ENCODE measurements around the gene IGSF21.

IGSF21 gene

DNA sequence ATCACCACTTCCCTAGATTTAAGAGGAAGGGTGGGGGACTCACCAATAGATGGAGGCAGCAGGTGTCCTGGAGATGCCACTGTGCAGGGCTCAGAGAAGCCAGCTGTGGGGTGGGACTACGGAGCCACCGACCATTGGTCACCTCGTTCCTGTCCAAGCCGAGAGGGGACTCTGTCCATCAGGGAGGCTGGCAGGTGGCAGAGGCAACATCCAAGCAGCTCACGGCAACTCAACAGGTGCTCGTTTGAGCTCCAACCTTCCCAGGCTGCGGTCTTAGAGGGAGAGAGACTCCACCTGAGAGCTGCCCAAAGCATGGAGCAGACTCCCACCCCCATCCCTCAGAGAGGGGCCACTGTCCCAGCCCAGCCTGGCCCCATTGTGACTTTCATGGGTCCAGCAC is 71.4 kb downstream of the IGSF21 start:
- H3K27me3 ChIP-seq (replicated peaks; ENCODE audit: control insufficient read depth, insufficient read depth, low read length), result no peaks in the 10 kb centered on the region; the same call in none of the 2 replicates
- H3K36me3 ChIP-seq (ENCODE audit: control insufficient read depth, insufficient read depth, low read length), result no peaks in the 10 kb centered on the region
- DNase-seq (ENCODE audit: extremely low read depth, insufficient read length), result no peak
- TF ChIP-seq, protein P1, sequence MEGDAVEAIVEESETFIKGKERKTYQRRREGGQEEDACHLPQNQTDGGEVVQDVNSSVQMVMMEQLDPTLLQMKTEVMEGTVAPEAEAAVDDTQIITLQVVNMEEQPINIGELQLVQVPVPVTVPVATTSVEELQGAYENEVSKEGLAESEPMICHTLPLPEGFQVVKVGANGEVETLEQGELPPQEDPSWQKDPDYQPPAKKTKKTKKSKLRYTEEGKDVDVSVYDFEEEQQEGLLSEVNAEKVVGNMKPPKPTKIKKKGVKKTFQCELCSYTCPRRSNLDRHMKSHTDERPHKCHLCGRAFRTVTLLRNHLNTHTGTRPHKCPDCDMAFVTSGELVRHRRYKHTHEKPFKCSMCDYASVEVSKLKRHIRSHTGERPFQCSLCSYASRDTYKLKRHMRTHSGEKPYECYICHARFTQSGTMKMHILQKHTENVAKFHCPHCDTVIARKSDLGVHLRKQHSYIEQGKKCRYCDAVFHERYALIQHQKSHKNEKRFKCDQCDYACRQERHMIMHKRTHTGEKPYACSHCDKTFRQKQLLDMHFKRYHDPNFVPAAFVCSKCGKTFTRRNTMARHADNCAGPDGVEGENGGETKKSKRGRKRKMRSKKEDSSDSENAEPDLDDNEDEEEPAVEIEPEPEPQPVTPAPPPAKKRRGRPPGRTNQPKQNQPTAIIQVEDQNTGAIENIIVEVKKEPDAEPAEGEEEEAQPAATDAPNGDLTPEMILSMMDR (IDR thresholded peaks at IDR 0.05; ENCODE audit: insufficient read depth, low read length, poor library complexity, severe bottlenecking), result no peak
- no peak overlapping the region for H3K4me3 ChIP-seq (replicated peaks; ENCODE audit: low read depth, low read length)

GRCh38 chr1:18182398-18183160 is 75.0 kb downstream of the IGSF21 start:
- H3K36me3 ChIP-seq (ENCODE audit: control insufficient read depth, insufficient read depth, low read length), result no peaks in the 10 kb centered on the region
- no peak overlapping the region for H3K4me3 ChIP-seq (replicated peaks; ENCODE audit: low read depth, low read length)
- H3K27me3 ChIP-seq (replicated peaks; ENCODE audit: control insufficient read depth, insufficient read depth, low read length), result peaks cover 1% of the 10 kb centered on the region
- DNase-seq (ENCODE audit: extremely low read depth, insufficient read length), result no peak
- TF ChIP-seq, protein P1 (IDR thresholded peaks at IDR 0.05; ENCODE audit: insufficient read depth, low read length, poor library complexity, severe bottlenecking), result no peak

DNA sequence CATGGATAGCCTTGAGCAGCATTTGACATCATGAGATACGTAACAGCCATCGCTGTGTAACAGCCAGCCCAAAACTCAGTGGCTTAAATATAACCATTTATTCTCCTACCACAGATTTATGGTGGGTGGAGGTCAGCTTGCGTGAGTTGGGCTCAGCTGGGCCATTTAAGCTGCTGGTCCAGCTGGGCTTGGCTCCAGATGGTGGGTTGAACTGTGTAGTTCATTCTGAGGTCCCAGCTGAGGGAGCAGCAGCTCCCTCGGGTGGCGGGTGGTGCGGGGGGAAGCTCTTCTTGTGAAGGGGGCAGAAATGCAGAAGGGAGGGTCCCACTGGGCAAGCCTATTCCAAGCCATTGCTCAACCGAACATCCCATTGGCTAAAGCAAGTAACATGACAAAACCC is 75.9 kb downstream of the IGSF21 start:
- no peak for DNase-seq (ENCODE audit: extremely low read depth, insufficient read length)
- Histone ChIP-seq H3K27me3 (replicated peaks; ENCODE audit: control insufficient read depth, insufficient read depth, low read length) (peaks cover 1% of the 10 kb centered on the region), H3K4me3 (replicated peaks; ENCODE audit: low read depth, low read length) (no peak overlapping the region), H3K36me3 (ENCODE audit: control insufficient read depth, insufficient read depth, low read length) (no peaks in the 10 kb centered on the region)
- TF ChIP-seq, protein P1 (IDR thresholded peaks at IDR 0.05; ENCODE audit: insufficient read depth, low read length, poor library complexity, severe bottlenecking), result no peak

DNA sequence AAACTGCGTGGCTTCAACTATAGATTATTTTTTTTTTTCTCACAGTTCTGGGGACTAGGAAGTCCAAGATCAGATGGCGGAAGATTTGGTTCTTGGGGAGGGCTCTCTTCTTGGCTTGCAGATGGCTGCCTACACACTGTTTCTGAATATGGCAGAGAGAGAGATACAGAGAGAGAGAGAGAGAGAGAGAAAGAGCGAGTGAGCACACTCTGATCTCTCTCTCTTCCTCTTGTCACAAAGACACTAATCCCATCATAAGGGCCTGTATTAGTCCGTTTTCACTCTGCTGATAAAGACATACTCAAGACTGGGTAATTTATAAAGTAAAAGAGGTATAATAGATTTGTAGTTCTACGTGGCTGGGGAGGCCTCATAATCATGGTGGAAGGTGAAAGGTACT is 79.5 kb downstream of the IGSF21 start:
- no peak for DNase-seq (ENCODE audit: extremely low read depth, insufficient read length)
- peaks cover 1% of the 10 kb centered on the region for H3K27me3 ChIP-seq (replicated peaks; ENCODE audit: control insufficient read depth, insufficient read depth, low read length)
- no peak overlapping the region for H3K4me3 ChIP-seq (replicated peaks; ENCODE audit: low read depth, low read length)
- H3K36me3 ChIP-seq (ENCODE audit: control insufficient read depth, insufficient read depth, low read length), result no peaks in the 10 kb centered on the region
- TF ChIP-seq, protein P1 (IDR thresholded peaks at IDR 0.05; ENCODE audit: insufficient read depth, low read length, poor library complexity, severe bottlenecking), result no peak

DNA sequence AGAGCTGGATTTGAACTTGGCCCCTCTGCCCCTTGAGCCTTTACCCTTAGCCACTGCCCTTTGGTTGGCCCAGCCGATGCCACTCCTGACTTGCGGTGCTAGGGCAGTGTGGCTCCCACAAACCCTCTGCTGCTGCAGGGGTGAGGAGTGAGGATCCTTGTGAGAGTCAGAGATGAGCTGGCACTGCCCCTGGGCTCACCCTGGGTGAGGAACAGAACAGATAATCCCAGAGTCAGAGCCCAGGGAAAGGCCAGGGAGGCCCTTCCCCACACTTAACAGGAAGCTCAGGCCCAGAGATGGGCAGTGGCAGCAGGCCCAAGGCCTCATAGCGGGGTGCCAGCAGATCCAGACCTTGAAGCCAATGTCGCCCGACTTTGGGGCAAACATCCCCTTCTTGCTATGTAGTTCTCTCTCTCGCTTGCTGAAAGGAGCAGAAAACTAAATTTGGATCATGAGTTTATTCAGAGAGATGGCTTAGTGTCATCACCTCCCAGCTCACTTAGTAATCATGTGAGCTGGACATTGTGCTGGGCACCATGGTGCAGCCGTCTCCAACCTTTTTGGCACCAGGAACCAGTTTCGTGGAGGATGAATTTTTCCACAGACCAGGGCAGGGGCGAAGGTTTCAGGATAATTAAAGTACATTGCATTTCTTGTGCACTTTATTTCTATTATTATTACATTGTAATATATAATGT is 81.4 kb downstream of the IGSF21 start:
- Histone ChIP-seq H3K27me3 (replicated peaks; ENCODE audit: control insufficient read depth, insufficient read depth, low read length) (peaks cover 1% of the 10 kb centered on the region), H3K36me3 (ENCODE audit: control insufficient read depth, insufficient read depth, low read length) (no peaks in the 10 kb centered on the region), H3K4me3 (replicated peaks; ENCODE audit: low read depth, low read length) (no peak overlapping the region)
- TF ChIP-seq, protein P1 (IDR thresholded peaks at IDR 0.05; ENCODE audit: insufficient read depth, low read length, poor library complexity, severe bottlenecking), result no peak
- no peak for DNase-seq (ENCODE audit: extremely low read depth, insufficient read length)

Measured in GM06990 (cell line).